Measurements from ENCODE around the gene SLC66A1. TPM values are rescaled to one million over a fixed set of nuclear protein-coding genes. Genes with fewer than 3 reads are reported as not detected.
A peak's percentile ranks its signal among the peaks of the same experiment; 100 is the strongest.
"Not testable (repeated sequence)": the region's sequence is repeated elsewhere in the genome, so short reads cannot be mapped to it uniquely, and the experiment has no call there.

SLC66A1 gene
- total RNA-seq, 4 donors from 2014 or later = 19.1 to 53.9 (median 35.3) TPM

- Histone ChIP-seq H3K4me1 (peaks cover 2 to 23% (median 18%) of the 10 kb centered on the region in 4 donors), H3K27ac (no peak overlapping the region), H3K4me3 (no peak overlapping the region), H3K36me3 (peaks cover 0 to 9% (median 4%) of the 10 kb centered on the region in 4 donors), H3K27me3 (no peaks in the 10 kb centered on the region), H3K9me3 (no peaks in the 10 kb centered on the region)
- WGBS, 2 donors (ENCODE audit: low coverage in 1 of 2) = 92 to 98% methylated on average over 2 to 9 of the region's 9 CpGs
- in situ Hi-C loops (cut with MboI; ENCODE audit: low pct_ligation_motif_present in 1 of 4, low pct_unique_long_range_greater_than_20kb in 1 of 4, low sequenced_read_pairs in 3 of 4) = no loop called here
- TF ChIP-seq POLR2A (IDR thresholded peaks at IDR 0.05) (no peak), CTCF (IDR thresholded peaks at IDR 0.05) (no peak), POLR2AphosphoS5 (IDR thresholded peaks at IDR 0.05) (no peak), EP300 (IDR thresholded peaks at IDR 0.05; ENCODE audit: low read depth) (no peak)
- intact Hi-C loops (cut with DNase I; ENCODE audit: low total_unique reads) = no loop called here
- DNase-seq = no peak
These were observed 28.2 kb upstream of the SLC66A1 start for GRCh38 chr1:19283891-19284290.

- DNase-seq = no peak
- Histone ChIP-seq H3K27ac (no peak overlapping the region), H3K9me3 (no peaks in the 10 kb centered on the region), H3K4me3 (no peak overlapping the region), H3K27me3 (no peaks in the 10 kb centered on the region), H3K4me1 (peaks cover 4 to 33% (median 21%) of the 10 kb centered on the region in 4 donors), H3K36me3 (peaks cover 0 to 9% (median 4%) of the 10 kb centered on the region in 4 donors)
- 82 to 100% methylated on average over 1 to 7 of the region's 8 CpGs for WGBS, 2 donors (ENCODE audit: low coverage in 1 of 2)
- in situ Hi-C loops (cut with MboI; ENCODE audit: low pct_ligation_motif_present in 1 of 4, low pct_unique_long_range_greater_than_20kb in 1 of 4, low sequenced_read_pairs in 3 of 4) = no loop called here
- intact Hi-C loops (cut with DNase I; ENCODE audit: low total_unique reads) = loop anchor here (5.0 kb wide), 1 partner anchor 852 kb away; the partner anchor contains the start of gene PLA2G2F
- TF ChIP-seq POLR2A (IDR thresholded peaks at IDR 0.05) (no peak), EP300 (IDR thresholded peaks at IDR 0.05; ENCODE audit: low read depth) (no peak), POLR2AphosphoS5 (IDR thresholded peaks at IDR 0.05) (no peak), CTCF (IDR thresholded peaks at IDR 0.05) (no peak)
These were observed 27.2 kb upstream of the SLC66A1 start for GRCh38 chr1:19284881-19285280.

GRCh38 chr1:19285366-19285765 is 26.8 kb upstream of the SLC66A1 start:
- H3K4me1 ChIP-seq = peaks cover 4 to 34% (median 21%) of the 10 kb centered on the region in 4 donors
- H3K27ac ChIP-seq = peak overlapping the region in 3 of 4 donors; percentile 79 to 87 (median 86)
- intact Hi-C loops (cut with DNase I; ENCODE audit: low total_unique reads) = loop anchor here (5.0 kb wide), 1 partner anchor 852 kb away; the partner anchor contains the start of gene PLA2G2F
- H3K36me3 ChIP-seq; H3K4me3 ChIP-seq; H3K9me3 ChIP-seq; H3K27me3 ChIP-seq; in situ Hi-C loops (cut with MboI; ENCODE audit: low pct_ligation_motif_present in 1 of 4, low pct_unique_long_range_greater_than_20kb in 1 of 4, low sequenced_read_pairs in 3 of 4); DNase-seq: not testable (repeated sequence)
- 64% methylated on average over 3 of the region's 3 CpGs; no CpG with 5 or more reads in 1 of the 2 donors for WGBS, 2 donors (ENCODE audit: low coverage in 1 of 2)

- H3K36me3 ChIP-seq; H3K9me3 ChIP-seq; in situ Hi-C loops (cut with MboI; ENCODE audit: low pct_ligation_motif_present in 1 of 4, low pct_unique_long_range_greater_than_20kb in 1 of 4, low sequenced_read_pairs in 3 of 4); H3K4me3 ChIP-seq; H3K27me3 ChIP-seq: not testable (repeated sequence)
- peak; percentile 73 for DNase-seq
- intact Hi-C loops (cut with DNase I; ENCODE audit: low total_unique reads) = loop anchor here (5.0 kb wide), 1 partner anchor 851 kb away; the partner anchor contains the start of gene PLA2G2F
- H3K27ac ChIP-seq = peak overlapping the region; percentile 26 to 87 (median 82)
- WGBS, 2 donors (ENCODE audit: low coverage in 1 of 2) = 69% methylated on average over 3 of the region's 3 CpGs; no CpG with 5 or more reads in 1 of the 2 donors
- peaks cover 4 to 34% (median 21%) of the 10 kb centered on the region in 4 donors for H3K4me1 ChIP-seq
These were observed 26.3 kb upstream of the SLC66A1 start for GRCh38 chr1:19285807-19286206.

GRCh38 chr1:19287436-19288185 is 24.5 kb upstream of the SLC66A1 start:
- Histone ChIP-seq H3K27ac (peak overlapping the region; percentile 79 to 87 (median 83)), H3K27me3 (no peaks in the 10 kb centered on the region), H3K9me3 (no peaks in the 10 kb centered on the region), H3K36me3 (peaks cover 0 to 9% (median 4%) of the 10 kb centered on the region in 4 donors), H3K4me3 (peak overlapping the region in 3 of 4 donors; percentile 38 to 64 (median 40)), H3K4me1 (peaks cover 4 to 34% (median 21%) of the 10 kb centered on the region in 4 donors)
- in situ Hi-C loops (cut with MboI; ENCODE audit: low pct_ligation_motif_present in 1 of 4, low pct_unique_long_range_greater_than_20kb in 1 of 4, low sequenced_read_pairs in 3 of 4) (no loop called here), intact Hi-C loops (cut with DNase I; ENCODE audit: low total_unique reads) (loop anchor here (5.0 kb wide), 1 partner anchor 850 kb away; the partner anchor contains the start of gene PLA2G2F)
- WGBS, 2 donors (ENCODE audit: low coverage in 1 of 2) = 36 to 65% methylated on average over 3 to 13 of the region's 13 CpGs
- peak; percentile 79 for DNase-seq
- TF ChIP-seq POLR2A (IDR thresholded peaks at IDR 0.05) = peak; percentile 54
- no peak for TF ChIP-seq CTCF (IDR thresholded peaks at IDR 0.05)
- peak in 2 of 3 donors; percentile 66 to 72 for TF ChIP-seq POLR2AphosphoS5 (IDR thresholded peaks at IDR 0.05)
- TF ChIP-seq EP300 (IDR thresholded peaks at IDR 0.05; ENCODE audit: low read depth) = peak; percentile 2
